Stomach smooth muscle (tissue), 2 donors: ENCODE measurements around the gene HBA2.
"Not testable (repeated sequence)": the region's sequence is repeated elsewhere in the genome, so short reads cannot be mapped to it uniquely, and the experiment has no call there.

Experiments
- H3K27ac ChIP-seq: one replicate; pipeline ENCODE4 v1.7.0; 2013; ENCODE audit warnings: mild to moderate bottlenecking, low read length, inconsistent platforms
- H3K27me3 ChIP-seq, 2 donors: one replicate each; pipeline ENCODE4 v1.7.0; 2013; ENCODE audit warnings: low read length in 2 of 2; ENCODE audit not compliant: insufficient read depth in 2 of 2, control insufficient read depth in 1 of 2
- H3K36me3 ChIP-seq, 2 donors: one replicate each; pipeline ENCODE4 v1.7.0; 2013; ENCODE audit warnings: low read length in 2 of 2; ENCODE audit not compliant: control insufficient read depth in 2 of 2, insufficient read depth in 2 of 2
- H3K4me1 ChIP-seq: one replicate; pipeline ENCODE4 v1.7.0; 2013; ENCODE audit warnings: low read length; ENCODE audit not compliant: control insufficient read depth, insufficient read depth
- H3K4me3 ChIP-seq, 2 donors: one replicate each; pipeline ENCODE4 v1.7.0; 2013; ENCODE audit warnings: low read length in 2 of 2
- H3K9ac ChIP-seq, 2 donors: one replicate each; pipeline ENCODE4 v1.7.0; 2013; ENCODE audit warnings: low read length in 2 of 2, mild to moderate bottlenecking in 1 of 2
- H3K9me3 ChIP-seq, 2 donors: one replicate each; pipeline ENCODE4 v1.7.0; 2013; ENCODE audit warnings: low read length in 2 of 2; ENCODE audit not compliant: control insufficient read depth in 2 of 2
- donor health status: healthy.
- donor health status: Pancreatic carcinoma.

Gene HBA2

DNA sequence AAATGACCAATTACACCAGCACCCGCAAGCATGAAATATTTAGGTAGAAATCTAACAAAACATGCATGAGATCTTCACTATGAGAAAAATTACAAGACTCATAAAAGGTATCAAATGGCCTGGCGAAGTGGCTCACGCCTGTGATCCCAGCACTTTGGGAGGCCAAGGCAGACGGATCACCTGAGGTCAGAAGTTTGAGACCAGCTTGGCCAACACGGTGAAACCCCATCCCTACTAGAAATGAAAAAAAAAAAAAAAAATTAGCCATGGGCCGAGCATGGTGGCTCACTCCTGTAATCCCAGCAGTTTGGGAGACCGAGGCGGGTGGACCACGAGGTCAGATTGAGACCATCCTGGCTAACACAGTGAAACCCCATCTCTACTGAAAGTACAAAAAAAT lies 31.4 kb downstream of the HBA2 start:
- not testable (repeated sequence) for H3K9me3 ChIP-seq, H3K27me3 ChIP-seq, H3K4me1 ChIP-seq, H3K4me3 ChIP-seq, H3K9ac ChIP-seq, H3K27ac ChIP-seq
- peaks cover 33 to 43% of the 10 kb centered on the region in 2 donors for H3K36me3 ChIP-seq

DNA sequence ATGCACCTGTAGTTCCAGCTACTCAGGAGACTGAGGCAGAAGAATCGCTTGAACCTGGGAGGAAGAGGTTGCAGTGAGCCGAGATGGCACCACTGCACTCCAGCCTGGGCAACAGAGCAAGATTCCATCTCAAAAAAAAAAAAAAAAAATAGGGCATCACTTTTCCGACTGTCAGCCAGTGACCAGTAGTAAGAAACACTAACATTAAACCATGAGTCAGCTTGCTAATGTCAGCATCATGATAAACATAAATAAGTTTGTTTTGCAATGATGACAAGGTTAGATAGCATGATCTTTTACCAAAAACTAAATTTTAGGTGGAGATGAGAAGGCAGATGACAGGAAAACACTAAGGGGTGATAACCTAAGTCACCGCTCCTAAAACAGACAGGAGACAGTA lies 36.7 kb downstream of the HBA2 start:
- H3K27me3 ChIP-seq, H3K9me3 ChIP-seq, H3K4me1 ChIP-seq, H3K4me3 ChIP-seq, H3K9ac ChIP-seq, H3K27ac ChIP-seq: not testable (repeated sequence)
- H3K36me3 ChIP-seq: peaks cover 41 to 46% of the 10 kb centered on the region in 2 donors

DNA sequence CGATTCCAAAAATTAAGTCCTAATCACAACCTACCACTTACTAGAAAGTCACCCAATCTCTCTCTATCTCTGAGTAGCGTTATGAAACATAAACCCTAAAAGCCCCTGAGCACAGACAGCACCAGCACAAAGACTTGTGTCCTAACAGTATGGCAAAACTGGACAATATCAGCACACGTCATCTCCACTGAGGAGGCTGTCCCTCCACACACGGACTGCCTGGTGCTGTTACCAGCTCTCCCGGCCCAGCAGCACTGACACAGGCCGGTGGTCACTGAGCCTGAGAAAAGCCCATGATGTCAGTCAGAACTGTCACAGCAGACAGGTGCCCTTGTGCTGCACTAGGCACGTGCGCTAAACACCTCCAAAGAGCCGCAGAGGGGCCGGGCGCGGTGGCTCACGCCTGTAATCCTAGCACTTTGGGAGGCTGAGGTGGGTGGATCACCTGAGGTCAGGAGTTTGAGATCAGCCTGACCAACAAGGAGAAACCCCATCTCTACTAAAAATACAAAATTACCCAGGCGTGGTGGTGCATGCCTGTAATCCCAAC lies 39.0 kb downstream of the HBA2 start:
- H3K27ac ChIP-seq, H3K9ac ChIP-seq, H3K4me3 ChIP-seq, H3K4me1 ChIP-seq, H3K27me3 ChIP-seq, H3K9me3 ChIP-seq: not testable (repeated sequence)
- H3K36me3 ChIP-seq: peaks cover 31 to 33% of the 10 kb centered on the region in 2 donors

DNA sequence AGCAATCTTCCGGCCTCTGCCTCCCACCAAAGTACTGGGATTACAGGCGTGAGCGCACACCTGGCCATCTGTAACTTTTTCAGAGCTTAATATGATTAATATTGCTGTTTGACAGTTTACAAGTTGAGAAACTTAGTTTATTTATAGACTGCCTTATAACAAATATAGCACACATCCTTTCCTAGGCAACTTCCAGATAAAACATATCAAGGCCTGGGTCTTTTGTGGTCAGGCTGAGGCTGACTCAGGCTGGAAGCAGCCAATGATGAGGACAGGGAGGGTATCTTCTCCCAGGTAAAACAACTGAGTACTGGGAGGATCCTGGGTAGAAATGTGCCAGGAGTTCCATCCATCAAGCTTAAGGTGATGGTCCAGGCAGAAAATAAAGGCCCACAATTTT lies 40.3 kb downstream of the HBA2 start:
- Histone ChIP-seq H3K9ac (no peak overlapping the region), H3K27ac (no peak overlapping the region), H3K4me3 (no peak overlapping the region), H3K27me3 (no peaks in the 10 kb centered on the region), H3K36me3 (peaks cover 25 to 36% of the 10 kb centered on the region in 2 donors), H3K9me3 (no peaks in the 10 kb centered on the region), H3K4me1 (no peaks in the 10 kb centered on the region)

DNA sequence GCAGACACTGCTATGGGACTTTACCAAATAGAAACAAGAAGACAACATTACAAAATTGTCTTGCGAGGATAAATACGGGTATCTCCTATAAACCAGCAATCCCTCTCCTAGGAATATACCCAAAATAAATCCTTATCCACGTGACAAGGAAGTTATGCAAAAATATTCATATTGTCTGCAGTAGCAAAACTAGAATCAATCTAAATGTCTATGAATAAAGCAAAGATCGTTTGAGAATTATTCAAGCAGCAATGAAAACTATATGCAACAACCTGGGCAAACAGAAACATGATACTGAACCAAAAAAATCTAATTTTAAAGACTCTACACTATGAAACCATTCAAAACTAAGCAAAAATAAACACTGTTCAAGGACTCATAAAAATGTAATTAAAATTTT lies 47.3 kb downstream of the HBA2 start:
- Histone ChIP-seq H3K4me3 (no peak overlapping the region), H3K27me3 (no peaks in the 10 kb centered on the region), H3K9ac (no peak overlapping the region), H3K27ac (no peak overlapping the region), H3K4me1 (no peaks in the 10 kb centered on the region), H3K9me3 (no peaks in the 10 kb centered on the region), H3K36me3 (peaks cover 23 to 30% of the 10 kb centered on the region in 2 donors)
